Measurements from ENCODE around the gene BCL6.

DNA sequence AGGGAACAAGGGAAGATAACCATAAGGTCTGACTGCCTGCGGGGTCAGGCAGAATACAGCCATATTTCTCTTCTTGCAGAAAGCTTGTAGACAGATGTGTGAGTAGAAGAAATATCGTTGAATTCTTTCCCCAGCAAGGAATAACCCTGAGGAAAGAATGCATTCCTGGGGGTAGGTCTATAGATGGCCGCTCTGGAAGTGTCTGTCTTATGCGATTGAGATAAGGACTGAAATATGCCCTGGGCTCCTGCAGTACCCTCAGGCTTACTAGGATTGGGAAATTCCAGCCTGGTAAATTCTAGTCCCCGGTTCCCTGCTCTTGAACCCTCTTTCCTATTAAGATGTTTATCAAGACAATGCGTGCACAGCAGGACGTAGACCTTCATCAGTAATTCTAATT is 59.3 kb downstream of the BCL6 start:
- no peak for TF ChIP-seq POLR2A (IDR thresholded peaks at IDR 0.05)
- TF ChIP-seq, protein P1, sequence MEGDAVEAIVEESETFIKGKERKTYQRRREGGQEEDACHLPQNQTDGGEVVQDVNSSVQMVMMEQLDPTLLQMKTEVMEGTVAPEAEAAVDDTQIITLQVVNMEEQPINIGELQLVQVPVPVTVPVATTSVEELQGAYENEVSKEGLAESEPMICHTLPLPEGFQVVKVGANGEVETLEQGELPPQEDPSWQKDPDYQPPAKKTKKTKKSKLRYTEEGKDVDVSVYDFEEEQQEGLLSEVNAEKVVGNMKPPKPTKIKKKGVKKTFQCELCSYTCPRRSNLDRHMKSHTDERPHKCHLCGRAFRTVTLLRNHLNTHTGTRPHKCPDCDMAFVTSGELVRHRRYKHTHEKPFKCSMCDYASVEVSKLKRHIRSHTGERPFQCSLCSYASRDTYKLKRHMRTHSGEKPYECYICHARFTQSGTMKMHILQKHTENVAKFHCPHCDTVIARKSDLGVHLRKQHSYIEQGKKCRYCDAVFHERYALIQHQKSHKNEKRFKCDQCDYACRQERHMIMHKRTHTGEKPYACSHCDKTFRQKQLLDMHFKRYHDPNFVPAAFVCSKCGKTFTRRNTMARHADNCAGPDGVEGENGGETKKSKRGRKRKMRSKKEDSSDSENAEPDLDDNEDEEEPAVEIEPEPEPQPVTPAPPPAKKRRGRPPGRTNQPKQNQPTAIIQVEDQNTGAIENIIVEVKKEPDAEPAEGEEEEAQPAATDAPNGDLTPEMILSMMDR (IDR thresholded peaks at IDR 0.05), result no peak

Measured in uterus (tissue), 2 donors.